Measurements from ENCODE around the gene CRTC1.
"Not testable (repeated sequence)": the region's sequence is repeated elsewhere in the genome, so short reads cannot be mapped to it uniquely, and the experiment has no call there.

Gene CRTC1

DNA sequence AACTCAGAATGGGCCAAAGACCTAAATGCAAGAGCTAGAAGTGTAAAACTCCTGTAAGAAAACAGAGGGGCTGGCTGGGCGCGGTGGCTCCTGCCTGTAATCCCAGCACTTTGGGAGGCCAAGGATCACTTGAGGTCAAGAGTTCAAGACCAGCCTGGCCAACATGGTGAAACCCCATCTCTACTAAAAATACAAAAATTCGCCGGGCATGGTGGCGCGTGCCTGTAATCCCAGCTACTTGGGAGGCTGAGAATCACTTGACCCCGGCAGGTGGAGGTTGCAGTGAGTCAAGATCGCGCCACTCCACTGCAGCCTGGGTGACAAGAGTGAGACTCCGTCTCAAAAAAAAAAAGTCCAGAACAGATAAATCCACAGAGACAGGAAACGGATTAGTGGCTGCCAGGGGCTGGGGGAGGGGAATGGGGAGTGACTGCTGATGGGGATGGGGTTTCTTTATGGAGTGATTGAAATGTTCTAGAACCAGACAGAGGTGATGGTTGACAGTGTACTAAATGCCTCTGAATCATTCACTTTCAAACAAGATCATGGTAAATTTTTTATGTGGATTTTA, 50.4 kb downstream of the CRTC1 start:
- not testable (repeated sequence) for DNase-seq

- no peak for DNase-seq
Measured at GRCh38 chr19:18735324-18735723, 51.8 kb downstream of the CRTC1 start.

DNA sequence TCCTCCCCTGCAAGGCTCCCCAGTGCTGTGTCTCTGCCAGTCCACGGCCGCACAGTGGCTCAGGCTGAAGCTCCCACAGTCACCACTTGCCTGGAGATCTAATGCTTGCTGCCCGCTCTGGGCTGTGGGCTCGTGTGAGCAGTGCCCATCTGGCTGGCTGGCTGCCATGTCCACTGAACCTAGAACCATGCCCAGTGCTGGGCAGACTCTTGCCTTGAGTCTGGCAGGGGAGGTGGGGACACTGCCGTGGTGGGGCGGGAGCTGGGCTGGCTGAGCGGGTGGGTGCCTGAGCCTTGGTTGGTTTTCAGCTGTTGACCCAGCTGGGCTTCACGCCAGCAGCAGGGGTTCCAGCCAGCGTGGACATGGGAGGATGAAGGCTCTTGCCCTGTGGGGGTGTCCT, 52.3 kb downstream of the CRTC1 start:
- DNase-seq, result no peak

GRCh38 chr19:18736415-18737336, 53.2 kb downstream of the CRTC1 start:
- no peak for DNase-seq

DNA sequence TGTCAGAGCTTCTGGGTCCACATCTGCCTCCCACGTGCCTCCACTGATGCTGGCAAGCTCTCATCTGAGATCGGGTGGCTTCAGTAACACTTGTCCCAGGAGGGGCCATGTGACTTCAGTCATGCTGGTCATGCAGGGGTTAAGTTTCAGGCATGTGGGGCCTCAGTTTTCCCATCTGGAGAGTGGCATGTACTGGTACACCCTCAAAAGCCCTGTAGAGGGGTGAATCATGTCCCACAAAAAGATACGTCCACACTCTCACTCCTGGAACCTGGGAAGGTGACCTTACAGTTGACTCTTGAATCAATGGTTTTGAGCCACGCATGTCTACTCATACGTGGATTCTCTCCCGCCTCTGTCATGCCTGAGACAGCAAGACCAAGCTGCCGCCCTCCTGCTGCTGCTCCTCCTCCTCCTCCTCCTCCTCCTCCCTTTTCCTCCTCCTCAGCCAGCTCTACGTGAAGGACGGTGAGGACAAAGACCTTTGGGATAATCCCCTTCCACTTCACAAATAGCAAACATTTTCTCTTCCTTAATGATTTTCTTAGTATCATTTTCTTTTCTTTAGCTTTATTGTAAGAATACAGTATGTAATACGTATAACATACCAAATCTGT, 54.0 kb downstream of the CRTC1 start:
- no peak for DNase-seq

DNA sequence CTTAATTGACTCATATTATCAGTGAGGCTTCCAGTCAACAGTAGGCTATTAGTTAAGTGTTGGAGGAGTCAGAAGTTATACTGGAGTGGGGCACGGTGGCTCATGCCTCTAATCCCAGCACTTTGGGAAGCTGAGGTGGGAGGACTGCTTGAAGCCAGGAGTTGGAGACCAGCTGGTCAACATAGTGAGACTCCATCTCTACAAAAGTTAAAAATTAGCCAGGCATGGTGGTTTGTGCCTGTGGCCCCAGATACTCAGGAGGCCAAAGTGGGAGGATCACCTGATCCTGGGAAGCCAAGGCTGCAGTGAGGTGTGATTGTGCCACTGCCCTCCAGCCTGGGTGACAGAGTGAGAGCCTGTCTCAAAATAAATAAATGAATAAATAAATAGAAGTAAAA, 54.5 kb downstream of the CRTC1 start:
- DNase-seq, result no peak

GRCh38 chr19:18738961-18739690, 55.6 kb downstream of the CRTC1 start:
- DNase-seq, result no peak

DNA sequence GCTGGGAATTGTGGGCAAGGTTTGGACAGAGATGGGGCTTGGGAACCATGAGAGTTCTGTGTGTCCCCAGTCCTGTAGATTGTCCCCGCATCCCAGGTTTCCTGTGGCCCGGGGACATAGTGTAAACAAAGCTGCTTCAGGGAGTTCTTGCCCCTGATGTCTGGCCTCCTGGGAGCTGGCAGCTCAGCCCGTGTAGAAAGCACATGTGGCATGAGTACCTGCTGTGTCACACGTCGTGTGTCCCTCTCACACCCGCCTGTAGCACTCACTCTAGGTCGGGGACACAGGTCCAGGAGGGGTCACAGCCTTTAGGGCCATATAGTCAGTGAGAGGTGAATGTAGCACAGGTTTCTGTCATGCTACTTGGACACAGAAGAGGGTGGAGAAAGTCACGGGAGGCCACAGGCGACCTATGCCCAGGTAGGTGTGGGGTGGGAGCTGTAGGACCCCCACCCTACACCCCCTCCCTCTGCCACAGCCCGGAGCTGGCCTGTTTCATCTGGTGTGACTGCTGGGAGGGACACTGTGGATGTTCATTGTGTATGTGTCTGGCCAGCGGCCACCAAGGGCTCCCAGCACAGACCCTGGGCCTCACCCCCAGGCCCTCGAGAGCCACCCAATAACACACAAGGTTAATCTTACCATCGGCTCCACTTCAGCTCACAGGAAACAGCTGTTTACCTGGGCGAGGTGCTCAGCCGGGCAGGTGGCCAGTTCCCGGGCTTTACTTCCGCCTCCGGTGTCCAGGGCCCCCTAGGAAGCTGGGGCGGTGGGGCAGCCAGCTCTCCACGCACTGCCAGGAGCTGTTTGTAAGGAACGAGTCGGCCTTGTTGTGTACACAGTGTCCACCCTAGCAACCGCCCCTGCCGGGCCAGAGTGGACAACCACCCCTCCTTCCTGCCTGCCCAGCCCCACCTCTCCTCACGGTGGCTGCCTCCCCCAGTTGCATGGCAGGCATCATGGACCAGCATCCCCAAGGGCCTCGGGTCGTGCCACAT, 57.9 kb downstream of the CRTC1 start:
- DNase-seq, result no peak

DNA sequence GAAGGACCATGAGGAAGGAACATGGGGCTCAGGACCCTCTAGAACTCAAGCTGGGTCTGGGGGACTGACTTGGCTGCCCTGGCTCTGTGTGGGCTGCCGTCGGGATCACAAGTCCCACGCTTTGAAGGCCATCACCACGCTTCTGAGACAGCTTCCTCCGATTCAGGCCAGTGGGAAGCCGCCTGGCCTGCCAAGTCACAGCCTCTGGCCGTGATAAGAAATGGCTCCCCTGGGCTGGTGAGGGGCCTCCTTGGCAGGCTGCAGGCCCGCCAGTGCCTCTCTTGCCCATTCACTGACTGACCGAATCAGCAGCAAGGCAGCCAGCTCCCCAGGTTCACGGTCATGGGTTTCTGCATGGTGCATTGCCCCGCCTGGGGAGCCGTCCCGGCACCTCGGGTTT, 58.8 kb downstream of the CRTC1 start:
- DNase-seq, result no peak

GRCh38 chr19:18742838-18743783, 59.6 kb downstream of the CRTC1 start:
- DNase-seq, result no peak

DNA sequence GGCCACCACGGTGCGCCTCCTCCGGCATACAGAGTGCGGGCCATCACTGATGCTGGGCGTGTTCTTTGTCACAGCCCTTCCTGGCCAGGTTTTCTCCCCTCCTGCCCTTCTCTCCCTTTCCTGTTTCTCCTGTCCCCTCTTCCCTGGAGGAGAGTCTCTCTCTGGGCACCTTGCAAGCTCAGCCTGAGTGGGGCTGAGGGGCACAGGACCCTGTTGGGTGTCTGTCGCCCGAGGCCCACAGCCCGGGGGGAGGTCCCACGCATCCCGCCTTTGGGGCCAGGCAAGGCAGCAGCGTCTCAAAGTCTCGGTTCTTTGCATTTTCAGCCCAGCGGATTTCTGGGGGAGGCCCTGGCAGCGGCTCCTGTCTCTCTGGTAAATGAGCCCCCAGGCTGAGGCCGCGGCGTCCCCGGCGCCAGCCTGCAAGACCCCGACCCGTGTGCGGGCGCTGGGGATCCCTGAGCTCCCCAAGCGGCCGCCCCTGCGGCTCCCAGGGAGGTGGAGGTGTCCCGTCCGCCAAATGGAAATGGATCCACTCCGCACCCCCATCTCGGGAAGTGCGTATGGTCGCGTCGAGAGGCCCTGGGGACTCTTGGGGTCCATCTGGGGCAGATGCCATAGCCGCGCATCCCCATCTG, 60.4 kb downstream of the CRTC1 start:
- no peak for DNase-seq

DNA sequence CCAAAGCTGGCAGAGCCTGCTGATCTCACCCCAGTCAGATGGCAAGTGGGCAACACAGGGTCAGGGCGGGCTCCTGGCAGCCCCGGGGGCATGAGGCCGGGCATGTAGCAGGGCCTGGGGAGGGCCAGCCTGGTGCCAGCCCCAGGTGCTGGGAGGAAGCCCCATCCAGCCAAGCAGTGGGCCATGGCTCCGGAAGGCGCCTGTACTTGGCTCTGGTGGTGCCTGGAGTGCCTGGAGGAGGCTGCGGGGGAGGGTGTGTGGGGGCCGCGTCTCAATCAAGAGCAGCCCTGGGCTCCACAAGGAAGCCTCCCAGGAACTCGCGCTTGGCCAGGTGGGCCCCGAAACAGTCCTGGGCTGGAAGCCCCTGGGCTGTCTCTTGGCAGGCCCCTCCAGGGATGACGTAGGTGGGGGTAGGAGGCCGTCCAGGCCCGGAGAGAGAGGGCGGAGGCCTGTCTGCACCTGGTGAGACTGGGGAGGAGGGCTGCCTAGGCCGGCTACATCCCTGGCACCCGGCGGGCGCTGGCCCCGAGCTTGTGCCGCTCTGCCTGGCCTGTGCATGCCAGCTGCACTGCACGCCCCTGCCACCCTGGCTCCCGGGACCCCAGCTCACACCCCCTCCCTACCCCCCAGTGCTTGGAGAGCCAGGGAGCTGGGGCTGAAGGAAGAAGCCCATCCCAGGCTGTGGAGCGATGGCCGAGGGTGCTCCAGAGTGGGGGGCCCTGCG, 61.7 kb downstream of the CRTC1 start:
- DNase-seq, result no peak

- no peak for DNase-seq
Measured at GRCh38 chr19:18745931-18746330, 62.5 kb downstream of the CRTC1 start.

DNA sequence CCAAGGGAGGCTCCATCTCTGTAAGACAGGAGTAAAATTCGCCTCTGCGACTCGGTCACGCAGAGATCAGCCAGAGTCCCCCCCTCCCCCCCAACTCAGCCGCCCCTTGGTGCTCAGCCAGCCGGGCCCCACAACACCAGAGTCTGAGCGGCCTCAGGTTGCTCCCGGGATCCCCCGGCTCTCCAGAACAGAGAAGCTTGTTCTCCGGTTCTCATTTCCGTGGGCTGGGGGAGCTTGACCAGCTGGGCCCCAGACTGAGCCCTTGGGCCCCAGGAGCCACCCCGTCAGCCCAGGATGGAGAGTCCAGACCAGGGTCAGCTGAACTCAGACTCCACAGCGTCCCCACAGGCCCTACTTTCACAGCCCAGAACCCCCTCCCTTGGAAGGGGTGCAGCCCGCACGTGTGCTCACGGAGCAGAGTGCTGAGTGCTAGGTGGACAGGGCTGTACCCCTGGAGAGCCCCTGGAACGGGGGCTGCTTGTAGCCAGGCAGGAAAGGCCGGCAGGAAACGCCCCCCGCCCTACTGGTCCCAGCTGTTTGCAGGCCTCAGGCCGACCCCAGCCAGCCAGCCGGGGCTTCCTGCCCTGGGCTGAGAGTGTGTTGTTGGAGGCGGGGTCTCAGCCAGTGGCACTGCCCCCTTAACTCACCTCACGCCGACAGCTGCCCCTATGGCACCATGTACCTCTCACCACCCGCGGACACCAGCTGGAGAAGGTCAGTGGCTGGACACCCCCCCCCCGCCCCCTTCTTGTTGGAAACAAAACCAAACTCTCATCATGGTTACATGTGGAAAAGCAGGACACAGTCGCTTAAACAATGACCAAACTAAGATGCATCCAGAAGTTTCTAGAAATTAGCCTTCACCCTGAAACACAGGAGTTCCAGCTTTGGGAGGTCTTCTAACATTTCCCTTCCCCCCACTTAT, 63.2 kb downstream of the CRTC1 start:
- DNase-seq, result no peak

GRCh38 chr19:18749362-18750231, 66.1 kb downstream of the CRTC1 start:
- no peak for DNase-seq

DNA sequence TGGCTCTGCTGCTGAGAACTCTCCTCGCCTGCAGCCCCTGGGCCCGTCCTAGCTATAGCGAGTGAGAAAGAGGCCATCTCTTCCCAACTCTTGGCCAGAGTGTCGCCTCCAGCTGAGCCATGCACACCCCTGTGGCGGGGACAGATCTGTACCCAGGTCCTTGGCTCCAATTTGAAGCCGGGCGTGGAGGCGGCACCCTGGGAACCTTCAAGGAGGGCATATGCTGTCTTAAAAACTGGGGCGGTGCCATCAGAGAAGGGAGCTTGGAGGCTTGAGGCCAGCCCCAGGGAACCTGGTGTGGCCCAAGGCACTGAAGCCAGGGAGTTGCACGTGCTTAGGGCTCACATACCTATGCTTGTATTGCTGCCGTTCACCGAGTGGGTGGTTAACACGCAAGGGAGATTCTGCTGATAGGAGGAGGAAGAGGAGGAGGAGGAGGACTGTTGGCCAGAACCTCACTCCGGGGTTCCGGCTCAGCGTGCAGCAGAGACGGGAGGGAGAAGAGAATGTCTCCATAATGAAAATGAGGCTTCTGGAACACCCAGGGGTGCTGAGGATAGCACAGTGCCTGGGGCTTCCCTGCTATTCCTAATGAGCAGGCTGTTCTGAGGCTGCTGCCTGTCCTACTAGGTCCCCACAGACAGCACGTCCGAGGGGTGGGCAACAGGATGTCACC, 67.0 kb downstream of the CRTC1 start:
- no peak for DNase-seq

DNA sequence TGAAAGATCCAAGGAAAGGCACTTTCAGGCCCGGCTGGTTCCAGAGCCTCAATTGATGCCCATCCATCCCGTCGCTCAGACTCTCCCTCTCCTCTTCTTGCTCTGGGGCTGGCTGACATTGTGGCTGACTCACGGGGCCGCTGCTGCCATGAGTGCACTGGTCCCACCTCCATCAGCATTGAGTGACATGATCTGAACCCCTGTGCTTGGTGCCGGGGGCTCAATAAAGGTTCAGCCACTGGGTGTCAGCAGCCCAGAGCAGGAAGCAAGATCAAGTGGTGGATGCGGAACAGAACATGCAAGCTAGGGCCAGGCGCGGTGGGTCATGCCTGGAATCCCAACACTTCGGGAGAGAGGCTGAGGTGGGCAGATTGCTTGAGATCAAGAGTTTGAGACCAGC, 68.1 kb downstream of the CRTC1 start:
- DNase-seq, result no peak

All from CD4-positive, alpha-beta T cell treated with Interleukin-4 for 4 hours (primary cell).